ES-I3 (cell line): ENCODE measurements around the gene COX4I1.

Source experiments
- H3K36me3 ChIP-seq: 2 replicates; pipeline ENCODE4 v1.6.1; 2013; ENCODE audit warnings: mild to moderate bottlenecking, low read length, control low read depth, moderate library complexity; ENCODE audit not compliant: insufficient read depth
- H3K4me1 ChIP-seq: 2 replicates; pipeline ENCODE4 v1.6.1; 2013; ENCODE audit warnings: mild to moderate bottlenecking, control low read depth, low read length; ENCODE audit not compliant: insufficient read depth
- H3K9ac ChIP-seq: 2 replicates; pipeline ENCODE4 v1.6.1; 2013; ENCODE audit warnings: low read depth, mild to moderate bottlenecking, low read length, moderate library complexity
- H3K9me3 ChIP-seq: 2 replicates; pipeline ENCODE4 v1.6.1; 2013; ENCODE audit warnings: mild to moderate bottlenecking, low read length, moderate library complexity; ENCODE audit not compliant: control insufficient read depth, insufficient read depth

The COX4I1 gene

GRCh38 chr16:85781156-85781555 is 18.3 kb upstream of the COX4I1 start:
- H3K36me3 ChIP-seq: peaks cover 13% of the 10 kb centered on the region
- no peak overlapping the region for H3K9ac ChIP-seq

DNA sequence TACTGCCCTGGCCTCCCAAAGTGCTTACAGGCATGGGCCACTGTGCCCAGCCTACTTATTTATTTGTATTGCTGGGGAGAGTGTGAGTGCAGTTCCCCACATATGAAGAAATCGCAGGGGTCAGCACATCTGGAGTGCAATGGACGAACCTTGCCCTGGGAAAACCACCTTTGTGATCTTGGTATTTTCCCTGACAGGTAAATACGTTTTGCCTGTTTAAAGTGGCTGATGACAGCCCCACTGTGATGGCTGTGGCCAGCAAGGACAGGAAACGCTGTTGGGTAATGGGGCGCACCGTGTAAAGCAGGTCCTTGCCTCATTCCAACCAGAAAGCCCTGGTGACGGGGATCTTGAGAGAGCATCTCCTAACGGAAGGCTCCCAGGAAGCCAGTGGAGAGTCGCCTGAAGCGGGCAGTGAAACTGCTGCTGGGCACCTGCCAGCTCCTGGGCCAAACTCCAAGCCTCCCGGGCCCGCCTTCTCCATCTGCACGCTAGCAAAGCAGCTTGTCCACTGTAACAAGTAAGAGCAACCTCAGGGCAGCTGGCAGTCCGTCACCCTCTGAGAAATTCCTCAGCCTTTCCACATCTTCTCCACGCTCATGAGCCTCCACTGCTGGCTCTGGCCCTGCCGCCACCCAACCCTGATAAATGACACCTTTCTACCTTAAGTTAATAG is 17.7 kb upstream of the COX4I1 start:
- Histone ChIP-seq H3K4me1 (no peaks in the 10 kb centered on the region), H3K36me3 (peaks cover 18% of the 10 kb centered on the region), H3K9me3 (no peaks in the 10 kb centered on the region), H3K9ac (no peak overlapping the region)

More at GRCh38 chr16:85781156-85781555, 18.3 kb upstream of the COX4I1 start:
- Histone ChIP-seq H3K4me1 (no peaks in the 10 kb centered on the region), H3K9me3 (no peaks in the 10 kb centered on the region)

GRCh38 chr16:85782451-85782850 is 17.0 kb upstream of the COX4I1 start:
- H3K36me3 ChIP-seq: peaks cover 18% of the 10 kb centered on the region
- H3K9me3 ChIP-seq: no peaks in the 10 kb centered on the region
- H3K9ac ChIP-seq: no peak overlapping the region
- no peaks in the 10 kb centered on the region for H3K4me1 ChIP-seq

GRCh38 chr16:85783441-85783840 is 16.1 kb upstream of the COX4I1 start:
- no peaks in the 10 kb centered on the region for H3K4me1 ChIP-seq
- peaks cover 25% of the 10 kb centered on the region for H3K36me3 ChIP-seq
- H3K9ac ChIP-seq: no peak overlapping the region
- H3K9me3 ChIP-seq: no peaks in the 10 kb centered on the region

GRCh38 chr16:85784813-85785212 is 14.7 kb upstream of the COX4I1 start:
- no peaks in the 10 kb centered on the region for H3K9me3 ChIP-seq
- no peak overlapping the region for H3K9ac ChIP-seq
- no peaks in the 10 kb centered on the region for H3K4me1 ChIP-seq
- H3K36me3 ChIP-seq: peaks cover 21% of the 10 kb centered on the region

- Histone ChIP-seq H3K4me1 (no peaks in the 10 kb centered on the region), H3K9me3 (no peaks in the 10 kb centered on the region), H3K36me3 (peaks cover 18% of the 10 kb centered on the region), H3K9ac (no peak overlapping the region)
Observed at GRCh38 chr16:85785927-85786326, 13.6 kb upstream of the COX4I1 start.

GRCh38 chr16:85788819-85789218 is 10.7 kb upstream of the COX4I1 start:
- Histone ChIP-seq H3K36me3 (peaks cover 20% of the 10 kb centered on the region), H3K4me1 (no peaks in the 10 kb centered on the region), H3K9me3 (no peaks in the 10 kb centered on the region), H3K9ac (no peak overlapping the region)

GRCh38 chr16:85789773-85790172 is 9.7 kb upstream of the COX4I1 start:
- H3K4me1 ChIP-seq: no peaks in the 10 kb centered on the region
- H3K36me3 ChIP-seq: peaks cover 20% of the 10 kb centered on the region
- H3K9me3 ChIP-seq: no peaks in the 10 kb centered on the region

DNA sequence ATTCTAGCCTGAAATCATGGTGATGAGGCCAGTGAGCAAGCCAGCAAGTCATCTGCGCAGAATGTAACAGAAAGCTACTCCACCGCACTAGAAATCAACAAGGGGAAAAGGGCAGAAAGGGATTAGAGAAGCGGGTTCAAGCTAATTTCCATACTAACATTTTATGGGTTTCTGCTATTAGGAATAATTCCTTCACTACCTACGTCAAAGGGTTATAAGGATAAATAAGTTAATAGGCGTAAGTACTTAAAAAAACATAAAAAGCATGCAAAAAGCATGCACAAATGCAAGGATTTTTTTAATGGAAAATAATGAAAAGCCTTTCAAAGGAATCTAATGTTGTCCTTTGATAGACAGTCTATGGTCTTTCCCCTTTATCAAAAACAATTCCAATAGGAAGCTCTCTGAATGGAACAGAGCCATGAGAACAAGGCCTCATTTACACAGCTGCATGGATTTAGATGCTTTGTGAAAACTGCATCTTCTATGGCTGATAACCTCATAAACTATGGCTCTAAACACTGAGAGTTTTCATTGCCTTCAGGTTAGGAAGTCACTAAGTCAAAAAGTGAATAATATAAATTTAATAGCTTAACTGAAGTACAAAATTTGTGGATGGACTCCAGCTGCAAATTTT is 5.7 kb upstream of the COX4I1 start:
- H3K9ac ChIP-seq: no peak overlapping the region
- H3K9me3 ChIP-seq: no peaks in the 10 kb centered on the region
- H3K4me1 ChIP-seq: no peaks in the 10 kb centered on the region; the same call in 1 of the 2 replicates
- peaks cover 11% of the 10 kb centered on the region; the same call in 1 of the 2 replicates for H3K36me3 ChIP-seq

More at GRCh38 chr16:85789773-85790172, 9.7 kb upstream of the COX4I1 start:
- no peak overlapping the region for H3K9ac ChIP-seq

DNA sequence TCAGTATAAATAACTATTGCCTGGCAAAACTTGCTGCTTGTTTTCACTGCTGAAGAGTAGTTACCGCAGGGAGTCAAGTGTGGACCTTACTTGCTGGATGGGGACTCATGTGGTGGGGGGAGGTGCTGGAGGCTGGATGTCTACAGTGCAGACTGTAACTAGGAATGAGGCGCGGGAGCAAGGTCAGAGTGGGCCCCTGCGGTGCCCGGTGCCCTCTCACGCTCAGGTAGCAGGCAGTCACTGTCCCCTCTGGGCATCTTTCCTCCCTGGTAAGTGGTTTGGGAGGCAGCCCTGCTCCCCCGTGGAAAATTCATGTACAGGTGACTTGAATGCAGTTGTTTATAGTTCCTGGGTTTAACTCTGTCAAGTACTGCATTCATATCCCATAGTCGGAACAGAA is 4.8 kb upstream of the COX4I1 start:
- no peak overlapping the region for H3K9ac ChIP-seq
- peaks cover 11% of the 10 kb centered on the region; the same call in 1 of the 2 replicates for H3K36me3 ChIP-seq

DNA sequence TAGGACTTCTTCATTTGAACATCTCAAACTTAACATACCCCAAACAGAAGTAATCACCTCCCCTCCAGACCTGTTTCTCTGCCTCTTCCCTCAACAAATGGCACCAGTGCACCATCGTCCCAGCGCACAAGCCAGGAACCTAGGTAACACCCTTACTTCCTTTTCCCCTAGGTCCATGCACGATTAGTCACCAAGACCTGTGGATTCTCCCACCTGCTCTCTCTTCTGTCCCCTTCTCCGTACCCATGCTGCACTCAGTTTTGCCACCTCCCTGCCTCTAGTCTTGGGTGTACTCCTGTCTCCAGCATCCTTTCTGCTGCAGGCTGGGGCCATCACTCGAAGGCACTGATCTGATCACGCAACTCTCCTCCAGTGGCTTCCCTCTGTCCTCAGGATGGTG is 3.3 kb upstream of the COX4I1 start:
- peaks cover 11% of the 10 kb centered on the region; the same call in 1 of the 2 replicates for H3K36me3 ChIP-seq
- no peaks in the 10 kb centered on the region; the same call in 1 of the 2 replicates for H3K4me1 ChIP-seq
- no peaks in the 10 kb centered on the region for H3K9me3 ChIP-seq
- no peak overlapping the region for H3K9ac ChIP-seq

More for the DNA sequence above, 4.8 kb upstream of the COX4I1 start:
- H3K9me3 ChIP-seq: no peaks in the 10 kb centered on the region
- no peaks in the 10 kb centered on the region; the same call in 1 of the 2 replicates for H3K4me1 ChIP-seq

- no peak overlapping the region for H3K9ac ChIP-seq
- no peaks in the 10 kb centered on the region; the same call in 1 of the 2 replicates for H3K4me1 ChIP-seq
- no peaks in the 10 kb centered on the region for H3K9me3 ChIP-seq
- H3K36me3 ChIP-seq: peaks cover 15% of the 10 kb centered on the region; the same call in 1 of the 2 replicates
Observed at GRCh38 chr16:85796599-85796998, 2.9 kb upstream of the COX4I1 start.

- Histone ChIP-seq H3K4me1 (no peaks in the 10 kb centered on the region; the same call in 1 of the 2 replicates), H3K36me3 (peaks cover 23% of the 10 kb centered on the region), H3K9me3 (no peaks in the 10 kb centered on the region), H3K9ac (peak overlapping the region; percentile 90)
Observed at GRCh38 chr16:85798283-85798776, 1.2 kb upstream of the COX4I1 start.

GRCh38 chr16:85798901-85799496 is 496 bp upstream of the COX4I1 start:
- Histone ChIP-seq H3K9me3 (no peaks in the 10 kb centered on the region), H3K9ac (peak overlapping the region; percentile 90), H3K4me1 (no peaks in the 10 kb centered on the region; the same call in 1 of the 2 replicates), H3K36me3 (peaks cover 28% of the 10 kb centered on the region)
